Measurements from ENCODE around the gene MYO18B.

The MYO18B gene

GRCh38 chr22:25777870-25778269, 35.9 kb downstream of the MYO18B start:
- DNase-seq: peak; percentile 14

- no peak for DNase-seq
Observed at GRCh38 chr22:25779426-25779825, 37.4 kb downstream of the MYO18B start.

GRCh38 chr22:25779890-25780289, 37.9 kb downstream of the MYO18B start:
- DNase-seq: no peak

DNA sequence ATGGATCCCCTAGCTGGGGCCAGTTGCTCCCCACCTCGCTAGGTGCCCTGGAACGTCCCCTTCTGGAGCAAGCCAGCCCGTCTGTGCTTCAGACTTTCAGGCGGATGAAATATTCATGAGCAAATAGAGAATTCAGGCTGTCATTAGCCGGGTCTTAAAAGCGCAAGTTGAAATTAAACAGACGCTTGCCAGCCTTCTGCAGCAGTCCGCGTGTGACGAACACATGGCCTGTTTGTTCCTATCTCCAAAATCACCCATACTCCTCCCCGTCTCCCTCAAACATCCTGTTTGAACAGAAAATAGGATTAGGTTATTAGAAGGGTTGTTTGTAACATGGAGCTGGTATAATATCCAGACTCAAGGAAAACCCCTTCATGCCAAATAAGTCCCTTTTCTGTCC, 38.7 kb downstream of the MYO18B start:
- DNase-seq: no peak

DNA sequence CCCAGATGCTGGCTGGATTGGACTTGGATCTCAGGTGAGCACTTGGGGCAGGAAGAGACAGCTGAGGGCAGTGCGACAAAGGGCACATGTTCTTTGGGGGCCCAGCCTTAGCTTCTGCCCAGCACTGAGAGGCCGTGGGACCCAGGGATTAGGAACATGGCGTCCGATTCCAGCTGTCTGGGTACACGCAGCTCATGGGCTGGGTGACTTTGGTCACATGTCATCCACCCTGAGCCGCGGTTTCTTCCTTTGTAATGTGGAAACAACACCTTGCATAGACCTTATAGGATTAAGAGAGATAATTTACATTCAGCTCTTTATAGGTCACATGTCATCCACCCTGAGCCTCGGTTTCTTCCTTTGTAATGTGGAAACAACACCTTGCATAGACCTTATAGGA, 39.8 kb downstream of the MYO18B start:
- no peak for DNase-seq

DNA sequence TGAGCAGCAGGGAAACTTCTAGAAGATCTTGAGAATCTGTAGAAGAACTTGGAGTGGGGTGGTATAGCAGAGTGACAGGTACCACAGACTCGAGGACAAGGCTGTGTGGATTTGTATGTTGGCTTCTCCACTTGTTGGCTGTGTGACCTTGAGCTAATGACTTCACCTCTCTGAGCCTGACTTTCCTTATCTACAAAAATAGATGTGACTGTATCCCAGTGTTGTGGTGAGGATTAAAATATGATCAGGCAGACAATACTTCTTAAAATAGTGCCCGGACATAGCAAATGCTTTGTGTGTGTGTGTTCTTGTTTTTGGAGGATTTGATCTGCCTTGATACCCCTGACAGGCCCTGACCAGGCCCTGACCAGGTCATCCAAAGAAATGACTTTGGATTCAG, 40.8 kb downstream of the MYO18B start:
- no peak for DNase-seq

GRCh38 chr22:25783856-25784255, 41.9 kb downstream of the MYO18B start:
- no peak for DNase-seq

DNA sequence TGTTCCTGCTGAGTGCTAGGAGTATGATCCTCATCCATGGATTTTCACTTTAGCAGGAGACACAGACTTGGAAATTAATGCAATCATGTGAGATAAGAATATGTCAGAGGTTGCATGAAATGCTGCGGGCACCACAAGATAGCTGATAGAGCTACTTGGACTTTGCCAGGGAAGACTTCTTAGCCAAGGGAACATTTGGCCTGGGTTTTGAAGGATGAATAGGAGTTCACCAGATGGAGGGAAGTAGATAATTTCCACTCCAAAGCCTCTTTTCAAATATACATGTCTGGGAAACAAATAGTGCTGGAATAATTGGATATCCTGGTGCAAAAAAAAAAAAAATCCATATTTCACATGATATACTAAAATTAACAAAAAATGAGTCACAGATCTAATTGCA, 44.2 kb downstream of the MYO18B start:
- no peak for DNase-seq

DNA sequence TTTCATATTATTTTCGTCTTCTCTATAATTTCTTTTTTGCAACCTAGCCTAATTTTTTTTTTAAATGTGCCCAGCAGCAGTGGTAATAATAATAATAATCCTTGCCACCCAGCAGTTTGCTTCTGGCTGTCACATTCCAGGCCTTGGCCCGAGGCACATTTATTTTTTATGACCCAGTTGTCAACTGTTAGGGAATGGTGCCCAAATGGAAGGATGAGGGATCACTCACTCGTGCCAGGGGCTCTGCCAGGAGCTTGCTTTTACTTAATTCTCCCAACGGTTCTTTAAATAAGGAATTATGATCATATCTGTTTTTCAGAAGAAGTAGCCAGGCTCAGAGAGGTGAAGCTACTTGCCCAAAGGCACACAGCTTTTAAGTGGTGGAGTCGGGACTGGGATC, 49.6 kb downstream of the MYO18B start:
- DNase-seq: no peak

DNA sequence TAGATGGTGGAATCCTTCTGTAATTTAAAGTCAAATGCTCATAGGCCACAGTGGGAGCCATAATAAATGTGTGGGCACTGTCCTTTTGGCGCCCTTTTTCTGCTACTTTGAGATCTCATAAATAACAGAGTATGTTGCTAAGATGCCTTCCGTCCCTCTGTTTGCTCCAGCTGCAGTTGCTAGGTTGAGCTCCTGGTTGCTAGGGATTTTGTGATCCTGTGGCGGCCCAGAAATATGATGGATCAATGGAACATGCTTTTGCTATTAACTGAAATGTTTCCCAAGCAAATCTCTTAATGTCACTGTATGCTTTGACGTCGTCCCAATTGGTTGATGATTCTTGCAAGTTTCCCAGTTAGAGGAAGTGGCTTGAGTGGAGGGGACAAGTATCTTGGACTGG, 53.5 kb downstream of the MYO18B start:
- DNase-seq: no peak

- no peak for DNase-seq
Observed at GRCh38 chr22:25797498-25798290, 55.7 kb downstream of the MYO18B start.

- no peak for DNase-seq
Observed at GRCh38 chr22:25800766-25801165, 58.8 kb downstream of the MYO18B start.

GRCh38 chr22:25802018-25802417, 60.0 kb downstream of the MYO18B start:
- DNase-seq: no peak

- no peak for DNase-seq
Observed at GRCh38 chr22:25804676-25805075, 62.7 kb downstream of the MYO18B start.

DNA sequence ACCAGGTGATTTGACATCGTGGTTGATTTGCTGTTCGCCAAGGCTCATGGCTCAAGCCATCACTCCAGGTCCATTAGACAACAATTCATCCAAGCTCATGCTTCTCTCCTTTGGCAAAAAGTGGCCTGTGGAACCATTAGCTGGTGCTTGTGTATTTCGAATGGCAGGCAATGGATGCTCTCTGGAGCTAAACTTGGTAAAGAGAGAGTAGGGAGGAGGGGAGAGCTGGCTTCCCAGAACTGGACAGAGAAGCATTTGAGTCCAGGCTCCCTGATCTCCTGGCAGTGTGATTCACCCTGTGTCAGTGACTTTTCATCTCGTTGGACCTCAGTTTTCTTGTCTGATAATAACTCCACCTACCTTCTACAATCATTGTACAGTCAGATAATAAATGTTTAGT, 64.6 kb downstream of the MYO18B start:
- no peak for DNase-seq

DNA sequence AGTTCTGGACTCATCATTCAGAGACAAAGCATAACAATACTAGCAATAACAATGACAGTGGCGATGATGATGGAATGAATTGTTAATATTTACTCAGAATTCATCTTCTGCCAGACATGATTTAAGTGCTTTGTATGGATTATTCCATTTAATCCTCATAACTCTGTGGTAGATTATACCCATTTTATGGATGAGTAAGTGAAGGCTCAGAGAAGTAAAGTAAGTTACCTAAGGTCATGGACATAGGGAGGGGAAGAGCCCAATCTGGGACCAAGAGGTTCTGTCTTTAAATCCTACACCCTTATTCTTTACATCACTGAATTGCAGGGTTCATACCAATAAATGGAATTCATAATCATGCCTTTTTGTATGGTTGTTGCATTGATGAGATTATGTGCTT, 72.7 kb downstream of the MYO18B start:
- DNase-seq: no peak

- no peak for DNase-seq
Observed at GRCh38 chr22:25815561-25815960, 73.6 kb downstream of the MYO18B start.

- no peak for DNase-seq
Observed at GRCh38 chr22:25816522-25817059, 74.6 kb downstream of the MYO18B start.

DNA sequence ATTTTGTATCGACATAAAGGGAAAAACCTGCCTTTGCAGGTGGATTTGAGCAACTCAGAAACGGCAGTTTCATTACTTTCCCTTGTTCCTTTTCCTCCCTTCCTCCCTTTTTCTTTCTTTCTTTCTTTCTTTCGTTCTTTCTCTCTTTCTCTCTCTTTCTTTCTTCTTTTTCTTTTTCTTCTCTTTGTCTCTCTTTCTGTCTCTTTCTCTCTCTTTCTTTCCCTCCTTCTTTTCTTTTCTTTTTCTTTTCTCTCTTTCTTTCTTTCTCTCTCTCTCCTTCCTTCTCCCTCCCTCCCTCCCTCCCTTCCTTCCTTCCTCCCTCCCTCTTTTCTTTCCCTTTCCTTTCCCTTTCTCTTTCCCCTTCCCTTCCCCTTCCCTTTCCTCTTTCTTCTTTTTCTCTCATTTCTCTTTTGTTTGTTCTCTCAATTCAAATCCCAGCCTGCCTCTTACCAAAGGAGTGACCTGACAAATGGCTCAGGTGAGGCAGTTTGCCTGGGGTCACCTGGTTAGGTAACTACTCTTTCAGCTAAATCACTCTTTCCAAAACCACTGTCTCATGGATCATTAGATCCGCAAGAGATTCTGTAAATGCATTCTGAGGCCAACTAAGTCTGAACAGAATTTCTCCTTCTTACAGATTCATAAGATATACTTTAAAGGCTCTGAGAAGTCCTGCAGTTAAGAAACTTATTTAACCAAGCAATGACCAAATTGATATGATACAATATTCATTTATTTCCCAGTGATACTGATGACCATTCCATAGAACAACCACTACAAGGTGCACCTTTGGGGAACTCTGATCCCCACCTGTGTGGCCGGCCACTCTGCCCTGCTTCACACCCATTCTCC, 75.3 kb downstream of the MYO18B start:
- no peak for DNase-seq

DNA sequence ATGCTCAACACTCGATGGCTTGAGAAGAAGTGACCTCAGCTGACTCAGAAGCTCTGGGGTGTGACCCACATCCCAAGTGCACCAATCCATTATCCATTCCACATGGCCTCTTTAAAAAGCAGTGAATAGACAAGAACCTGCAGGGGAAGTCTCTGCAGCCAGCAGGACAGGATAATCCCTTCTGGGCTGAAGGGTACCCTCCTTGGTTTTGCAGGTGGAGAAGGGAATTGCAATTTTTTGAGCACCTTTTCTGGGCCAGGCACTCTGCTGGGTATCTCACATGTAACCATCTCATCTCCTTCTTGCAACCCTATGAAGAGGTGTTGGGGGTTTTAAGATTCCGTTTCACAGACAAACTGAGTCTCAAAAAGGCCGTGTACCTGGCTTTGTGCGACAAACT, 76.6 kb downstream of the MYO18B start:
- DNase-seq: no peak

DNA sequence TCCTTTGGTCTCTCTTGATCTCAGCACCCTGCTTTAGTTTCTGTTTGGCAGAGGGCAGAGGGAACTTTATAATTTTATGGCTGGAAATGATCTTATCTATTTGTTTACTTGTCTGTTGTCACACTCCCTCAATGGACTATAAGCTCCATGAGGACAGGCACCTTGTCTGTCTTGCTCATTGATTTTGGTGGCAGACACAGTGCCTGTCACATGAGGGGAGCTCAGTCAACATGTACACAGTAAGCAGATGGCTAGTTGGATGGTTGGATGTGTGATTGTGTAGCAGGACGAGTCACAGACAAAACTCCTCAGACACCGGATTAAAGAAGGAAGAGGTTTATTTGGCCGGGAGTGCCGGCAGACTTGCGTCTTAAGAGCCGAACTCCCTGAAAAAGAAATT, 80.4 kb downstream of the MYO18B start:
- no peak for DNase-seq

GRCh38 chr22:25823276-25823675, 81.3 kb downstream of the MYO18B start:
- no peak for DNase-seq

DNA sequence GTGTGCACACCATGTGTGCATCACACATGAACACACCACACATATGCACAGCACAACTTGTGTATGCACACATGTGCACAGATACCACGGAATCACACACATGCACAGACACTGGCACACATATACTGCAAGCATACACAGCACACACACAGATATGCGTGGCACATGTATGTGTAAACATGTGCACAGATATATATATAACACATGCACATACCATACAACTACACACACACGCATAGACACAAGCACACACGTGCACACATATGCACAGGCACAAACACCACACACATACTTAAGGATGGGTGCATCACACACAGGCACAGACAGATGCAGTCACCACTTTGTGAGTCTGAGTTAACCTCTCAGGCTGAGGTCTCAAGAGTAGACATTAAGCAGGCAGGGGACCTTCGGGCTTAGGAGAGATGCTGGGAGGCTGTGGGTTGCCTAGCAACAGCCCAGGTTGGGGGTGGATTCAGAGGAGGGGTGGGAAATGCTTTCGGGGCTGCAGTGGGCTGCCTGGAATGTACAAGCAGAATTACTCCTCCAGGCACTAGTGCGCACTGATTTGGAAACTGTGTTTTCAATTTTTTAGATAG, 82.9 kb downstream of the MYO18B start:
- no peak for DNase-seq

GRCh38 chr22:25827415-25827814, 85.4 kb downstream of the MYO18B start:
- no peak for DNase-seq

All from HCEC 1CT (cell line).